Measurements from ENCODE around the gene SEC24B.
"Not testable (repeated sequence)": the region's sequence is repeated elsewhere in the genome, so short reads cannot be mapped to it uniquely, and the experiment has no call there.

Gene SEC24B

DNA sequence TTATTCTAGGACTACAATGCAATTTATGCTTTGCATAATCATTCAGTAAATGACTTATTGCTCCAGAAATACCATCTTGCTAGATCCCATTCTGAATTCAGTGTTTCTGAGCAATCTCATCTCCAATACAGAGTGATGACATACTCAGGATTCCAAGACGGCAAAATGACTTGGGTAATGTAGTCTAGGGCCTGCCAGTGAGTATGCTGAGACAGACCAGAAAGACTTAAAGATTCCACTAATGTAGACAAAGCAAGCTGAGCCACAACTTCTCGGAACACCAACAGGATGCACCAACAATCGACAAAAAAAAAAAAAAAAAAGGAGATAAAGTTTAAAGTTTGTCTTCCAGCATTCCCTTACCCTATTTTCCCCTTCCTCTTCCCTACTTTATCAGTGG lies 919 bp upstream of the SEC24B start:
- no peak for DNase-seq (ENCODE audit: low read depth in 2 of 2)

DNA sequence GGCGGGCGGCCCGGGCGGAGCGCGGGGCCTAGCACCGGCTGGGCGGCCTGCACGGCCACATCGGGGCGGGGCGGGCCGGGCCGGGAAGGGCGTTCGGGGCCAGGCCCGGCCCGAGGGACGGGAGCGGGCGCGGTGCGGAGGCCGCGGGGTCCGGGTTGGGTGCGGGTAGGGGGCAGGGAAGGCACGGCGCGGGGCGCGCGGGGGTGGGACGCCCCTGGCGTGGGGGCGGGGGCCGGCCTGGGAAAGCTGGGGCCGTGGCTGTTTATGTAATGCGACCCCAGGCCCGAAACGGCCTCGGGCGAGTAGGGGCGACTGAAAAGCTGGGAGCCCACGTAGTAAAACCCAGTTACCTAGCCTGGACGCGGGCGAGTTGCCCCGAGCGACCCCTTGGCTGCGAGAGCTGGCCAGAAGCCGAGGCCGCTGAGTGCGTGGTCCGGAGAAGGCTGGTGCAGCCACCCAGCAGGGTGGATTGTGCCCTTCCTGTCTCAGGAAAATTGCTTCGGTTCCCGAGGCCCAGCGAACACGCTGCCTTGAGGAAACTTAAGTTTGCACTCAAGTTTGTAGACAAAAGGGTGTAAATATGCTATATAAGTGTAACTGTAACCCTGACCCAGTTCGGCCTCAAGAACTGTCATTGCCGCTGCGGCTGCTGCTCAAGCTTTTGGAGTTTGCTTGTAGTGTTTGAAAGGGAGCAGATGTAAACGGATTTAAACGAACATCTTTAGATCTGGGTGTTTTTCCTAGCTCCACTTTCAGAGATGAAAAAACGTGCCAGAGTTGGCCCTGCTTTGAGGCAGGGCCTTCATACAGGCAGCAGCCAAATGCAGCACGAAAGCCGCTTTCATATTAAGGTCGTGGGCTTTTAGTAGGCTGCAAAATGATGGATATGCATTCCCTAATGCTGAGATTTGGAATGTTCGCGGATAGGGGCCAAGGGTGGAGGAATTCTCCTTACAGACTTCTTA lies 674 bp downstream of the SEC24B start:
- no peak for DNase-seq (ENCODE audit: low read depth in 2 of 2)

DNA sequence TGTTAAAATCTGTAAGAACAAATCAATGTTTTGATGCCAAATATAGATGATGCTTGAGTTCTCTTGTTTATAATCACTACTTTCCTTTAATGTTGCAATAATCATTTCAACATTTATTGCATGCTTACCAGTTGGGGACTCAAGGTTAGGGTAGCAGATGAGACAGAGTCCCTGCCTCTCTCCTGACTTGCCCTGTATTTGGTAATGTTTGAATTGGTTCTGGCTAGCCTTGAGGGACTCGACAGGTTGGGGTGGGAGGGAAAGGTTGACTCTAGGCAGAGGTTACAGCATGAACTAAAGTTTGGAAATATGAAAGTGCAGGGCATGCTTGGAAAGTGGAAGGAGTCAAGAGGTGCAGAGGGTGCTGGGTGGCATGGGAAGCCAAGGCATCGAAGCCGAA lies 2.0 kb downstream of the SEC24B start:
- no peak for DNase-seq (ENCODE audit: low read depth in 2 of 2)

DNA sequence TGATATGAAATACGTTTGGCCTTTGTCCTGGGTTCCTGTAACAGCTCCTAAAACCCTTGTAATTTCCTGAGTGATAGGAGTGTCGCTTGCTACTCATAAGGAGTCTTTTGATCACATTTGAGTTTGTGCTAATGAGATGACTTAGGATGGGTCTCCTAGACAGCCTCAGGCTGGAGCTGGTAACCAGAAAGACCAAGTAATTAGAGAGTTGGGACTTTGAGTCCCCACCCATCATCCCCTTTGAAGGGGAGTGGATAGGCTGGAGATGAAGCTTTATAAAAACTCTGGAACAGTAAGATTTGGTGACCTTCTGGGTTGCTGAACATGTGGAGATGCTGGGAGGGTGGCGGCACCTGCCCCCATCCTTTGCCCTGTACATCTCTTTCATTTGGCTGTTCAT lies 2.9 kb downstream of the SEC24B start:
- no peak for DNase-seq (ENCODE audit: low read depth in 2 of 2)

DNA sequence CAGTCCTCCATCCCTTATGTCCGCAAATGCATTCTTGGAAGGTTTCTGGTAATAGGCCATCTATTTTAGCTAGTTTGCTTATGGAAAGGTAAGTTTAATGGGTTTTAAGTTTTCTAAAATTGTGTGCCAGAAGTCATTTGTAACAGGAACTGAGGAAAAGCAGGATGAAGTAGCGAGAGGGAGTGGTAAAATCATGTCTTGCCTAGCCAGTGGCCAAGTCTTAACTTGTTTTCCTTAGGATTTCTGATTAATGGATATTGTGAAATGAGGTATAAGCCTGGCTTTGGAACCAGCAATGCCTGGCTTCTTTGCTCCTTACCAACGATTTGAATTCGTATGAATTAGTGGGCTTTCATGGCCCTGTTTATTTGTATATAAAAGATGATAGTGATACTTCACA lies 7.3 kb downstream of the SEC24B start:
- DNase-seq (ENCODE audit: low read depth in 2 of 2) = no peak

DNA sequence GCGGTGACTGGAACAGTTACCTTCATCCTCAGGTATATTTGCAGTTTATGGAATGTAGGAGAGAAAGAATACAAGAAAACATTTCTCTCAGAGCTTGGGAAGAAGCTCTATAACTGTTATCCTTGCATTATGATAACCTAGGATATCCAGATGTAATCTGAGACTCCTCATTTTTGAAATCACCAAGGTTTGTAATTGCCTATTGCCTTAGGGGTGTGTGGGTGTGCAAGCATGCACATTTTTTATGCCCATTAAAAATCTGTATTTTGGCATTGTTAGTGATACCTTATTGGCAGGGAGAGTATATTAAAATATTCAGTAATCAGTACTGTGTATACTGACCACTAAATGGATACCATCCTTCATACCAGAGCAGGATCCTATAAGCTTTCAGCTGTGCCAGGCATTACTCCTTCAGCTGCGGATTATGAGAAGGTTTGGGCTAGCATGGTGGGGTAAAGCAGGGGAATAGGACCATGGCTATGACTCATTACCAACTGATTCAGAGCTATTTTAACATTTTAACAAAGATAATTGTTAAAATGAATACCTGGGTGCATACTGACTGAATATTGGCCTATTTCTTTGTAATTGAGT lies 8.3 kb downstream of the SEC24B start:
- no peak for DNase-seq (ENCODE audit: low read depth in 2 of 2)

DNA sequence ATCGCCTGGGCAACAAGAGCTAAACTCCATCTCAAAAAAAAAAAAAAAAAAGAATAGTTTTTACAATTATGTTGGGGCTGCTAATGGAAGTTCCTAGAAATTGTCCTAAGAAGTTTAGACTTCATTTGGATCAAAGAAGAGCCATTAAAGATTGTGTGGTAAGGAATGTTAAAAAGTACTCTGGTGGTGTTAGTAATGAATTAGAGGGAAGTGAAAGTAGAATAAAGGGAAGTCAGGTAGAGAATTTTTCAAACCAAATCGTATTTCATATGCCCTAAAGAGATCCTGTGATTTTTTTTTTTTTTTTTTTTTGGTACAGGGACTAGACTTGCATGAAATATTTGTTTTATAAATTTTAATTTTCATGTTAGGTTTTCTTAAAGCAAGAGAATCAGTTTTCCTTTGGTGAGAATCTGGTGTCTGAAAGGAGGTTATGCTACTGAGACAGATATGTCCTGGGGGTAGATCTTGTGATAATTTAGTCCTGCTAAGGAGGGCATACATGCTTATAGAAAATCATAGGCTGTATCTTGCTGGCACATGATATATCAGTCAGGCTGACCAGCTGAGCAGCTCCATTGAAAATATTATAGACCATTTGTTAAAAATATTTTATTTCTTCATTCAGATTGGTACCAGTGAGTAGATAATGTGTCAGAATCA lies 10.7 kb downstream of the SEC24B start:
- DNase-seq (ENCODE audit: low read depth in 2 of 2) = no peak

DNA sequence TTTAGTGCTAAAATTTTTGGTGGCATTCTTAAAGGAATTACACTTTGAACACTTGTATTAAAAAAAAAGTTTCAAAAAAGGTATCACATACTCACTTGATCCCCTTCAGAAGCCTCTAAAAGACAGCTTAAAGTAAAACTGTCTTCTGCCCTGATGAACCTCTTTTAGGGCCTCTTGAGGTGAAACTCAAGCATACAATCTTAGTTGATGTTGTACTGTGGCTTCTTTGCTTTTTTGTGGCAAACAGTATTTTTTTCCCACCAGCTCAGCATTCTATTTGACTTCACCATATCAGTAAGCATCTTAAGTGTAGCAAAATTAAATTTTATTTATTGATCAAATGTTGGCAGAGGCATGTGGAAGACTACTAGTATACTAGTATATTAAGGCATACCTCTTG lies 13.7 kb downstream of the SEC24B start:
- DNase-seq (ENCODE audit: low read depth in 2 of 2) = no peak

DNA sequence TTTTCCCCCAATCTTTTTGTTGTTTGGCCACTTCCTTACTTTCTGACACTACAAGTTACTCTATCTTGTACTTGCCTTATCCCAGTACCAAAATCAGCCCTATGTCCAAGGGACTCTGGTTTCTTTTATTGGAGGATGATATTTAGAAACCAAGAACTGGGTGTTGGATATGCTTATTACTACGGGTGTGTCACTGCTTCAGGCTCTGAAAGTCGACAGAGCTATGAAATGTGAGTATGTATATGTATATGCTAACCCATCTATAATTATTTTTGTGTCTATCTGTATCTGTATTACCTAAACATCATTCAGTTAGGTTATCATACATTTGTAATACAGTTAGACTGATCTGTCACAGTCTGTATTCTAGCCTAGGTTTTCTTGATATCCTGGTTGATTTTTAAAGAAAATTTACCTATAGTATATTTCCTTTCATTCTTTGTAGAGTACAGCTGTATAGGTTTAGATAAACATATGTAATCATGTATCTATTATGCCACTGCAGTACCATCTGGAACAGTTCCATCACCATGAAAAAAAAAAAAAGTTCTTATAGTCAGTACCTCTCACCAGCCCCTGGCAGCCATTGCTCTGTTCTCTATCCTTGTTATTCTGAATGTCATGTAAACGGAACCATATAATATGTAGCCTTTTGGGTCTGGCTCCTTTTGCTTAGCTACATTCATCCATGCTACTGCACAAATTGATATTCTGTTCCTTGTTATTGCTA lies 18.1 kb downstream of the SEC24B start:
- no peak for DNase-seq (ENCODE audit: low read depth in 2 of 2)

DNA sequence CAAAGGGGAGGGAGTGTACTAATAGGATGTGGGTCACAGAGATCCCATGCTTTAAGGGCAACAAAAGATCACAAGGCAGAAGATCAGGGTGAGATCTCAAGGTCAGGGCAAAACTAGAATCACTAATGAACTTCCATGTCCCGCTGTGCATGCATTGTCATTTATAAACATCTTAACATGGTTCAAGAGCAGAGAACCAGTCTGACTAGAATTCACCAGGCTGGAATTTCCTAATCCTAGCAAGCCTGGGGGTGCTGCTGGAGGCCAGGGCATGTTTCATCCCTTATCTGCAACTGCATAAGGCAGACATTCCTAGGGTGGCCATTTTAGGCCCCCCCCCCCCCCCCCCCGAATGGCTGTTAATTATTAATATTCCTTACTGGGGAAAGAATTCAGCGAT lies 19.5 kb downstream of the SEC24B start:
- DNase-seq (ENCODE audit: low read depth in 2 of 2) = not testable (repeated sequence)

DNA sequence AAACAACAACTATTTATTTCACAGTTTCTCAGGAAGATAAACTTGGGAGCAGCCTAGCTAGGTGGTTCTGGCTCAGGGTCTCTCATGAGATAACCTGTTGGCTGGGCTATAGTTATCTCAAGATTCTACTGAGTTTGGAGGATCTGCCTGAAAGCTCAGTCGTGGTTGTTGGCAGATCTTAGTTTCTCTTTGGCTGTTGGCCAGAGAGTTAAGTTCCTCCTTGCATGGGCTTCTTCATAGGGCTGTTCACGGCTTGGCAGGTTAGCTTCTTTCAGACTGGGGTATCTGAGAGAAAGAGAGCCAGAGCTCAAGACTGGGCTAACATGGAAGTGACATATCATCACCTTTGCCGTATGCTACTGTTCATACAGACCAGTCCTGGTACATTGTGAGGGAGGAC lies 28.7 kb downstream of the SEC24B start:
- no peak for DNase-seq (ENCODE audit: low read depth in 2 of 2)

DNA sequence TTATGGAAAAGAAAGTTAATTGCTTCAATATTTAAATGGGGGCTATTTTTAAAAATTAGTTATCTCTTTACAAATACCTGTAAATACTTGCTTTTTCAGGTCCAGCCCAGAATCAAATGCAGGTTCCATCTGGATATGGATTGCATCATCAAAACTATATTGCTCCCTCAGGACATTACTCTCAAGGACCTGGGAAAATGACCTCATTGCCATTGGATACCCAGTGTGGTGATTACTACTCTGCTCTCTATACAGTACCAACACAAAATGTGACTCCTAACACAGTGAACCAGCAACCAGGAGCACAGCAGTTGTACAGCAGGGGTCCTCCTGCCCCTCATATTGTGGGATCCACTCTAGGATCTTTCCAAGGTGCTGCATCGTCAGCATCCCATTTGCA lies 29.2 kb downstream of the SEC24B start:
- no peak for DNase-seq (ENCODE audit: low read depth in 2 of 2)

DNA sequence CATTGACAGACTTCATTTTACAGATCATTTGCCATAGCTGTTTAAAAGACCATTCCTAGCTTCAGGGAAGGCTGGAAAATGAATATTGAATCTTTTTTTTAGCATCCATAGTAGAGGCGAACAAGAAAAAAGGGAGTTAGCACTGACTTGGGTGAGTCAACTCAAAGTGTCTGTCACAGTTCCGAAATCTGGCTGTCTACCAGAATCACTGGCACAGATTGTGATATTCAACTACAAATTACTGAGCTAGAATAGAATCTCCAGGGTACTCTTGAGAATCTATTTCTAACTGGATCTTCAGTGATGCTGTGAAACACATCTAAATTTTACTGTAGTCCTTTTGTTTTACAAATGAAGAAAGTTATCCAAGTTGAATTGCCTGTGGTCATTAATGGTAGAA lies 31.5 kb downstream of the SEC24B start:
- DNase-seq (ENCODE audit: low read depth in 2 of 2) = no peak

DNA sequence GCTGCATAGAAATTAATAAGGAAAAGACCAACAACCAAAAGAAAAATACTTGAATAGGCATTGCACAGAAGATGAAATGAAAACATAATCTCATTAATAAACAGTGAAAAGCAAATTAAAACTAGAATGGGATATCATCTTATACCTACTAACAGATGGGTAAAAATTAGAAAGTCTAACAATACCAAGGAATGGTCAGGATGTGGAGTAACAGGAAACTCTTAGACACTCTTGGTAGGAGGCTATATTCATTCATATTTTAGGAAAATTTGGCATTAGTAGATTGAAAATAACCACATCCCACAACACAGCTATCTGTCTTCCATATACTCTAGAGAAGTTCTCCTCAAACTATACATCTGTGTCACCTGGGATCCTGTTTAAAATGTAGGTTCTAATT lies 36.3 kb downstream of the SEC24B start:
- no peak for DNase-seq (ENCODE audit: low read depth in 2 of 2)

DNA sequence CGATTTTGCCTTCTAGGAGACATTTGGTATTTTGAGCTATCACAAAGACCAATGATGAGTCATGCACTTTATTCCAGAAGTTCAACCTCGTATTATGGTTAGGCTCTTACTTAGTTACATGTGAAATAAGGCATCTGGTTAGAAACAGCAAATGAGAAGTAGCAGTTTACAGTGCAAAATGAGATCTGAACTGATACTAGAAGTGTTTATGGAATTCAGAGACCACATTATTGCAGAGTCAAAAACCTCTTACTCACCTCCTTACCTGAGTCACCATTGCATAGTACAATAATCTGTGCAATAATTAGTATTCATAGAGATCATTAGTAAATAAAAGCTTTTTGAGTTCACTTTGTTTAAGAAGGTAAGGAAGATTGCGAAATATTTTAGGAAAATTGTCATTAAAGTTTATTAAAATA lies 38.7 kb downstream of the SEC24B start:
- DNase-seq (ENCODE audit: low read depth in 2 of 2) = no peak

DNA sequence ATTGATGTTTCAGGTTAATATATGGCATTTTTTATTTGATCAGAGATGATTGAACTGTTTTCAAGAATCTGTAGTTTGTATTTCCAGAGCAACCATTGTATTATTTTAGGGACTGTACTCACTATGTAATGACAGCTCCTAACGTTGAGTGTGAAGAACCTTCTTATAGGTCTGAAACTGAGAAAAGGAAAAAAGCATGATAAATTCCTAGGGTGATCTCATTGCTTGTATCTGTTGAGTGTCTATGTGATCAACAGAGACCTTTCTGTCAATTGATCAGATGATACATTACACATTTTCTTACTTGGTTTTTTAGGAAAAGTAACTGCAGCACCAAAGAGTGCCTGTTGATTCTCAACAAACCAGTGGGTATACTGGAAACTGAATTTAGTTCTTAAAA lies 40.2 kb downstream of the SEC24B start:
- DNase-seq (ENCODE audit: low read depth in 2 of 2) = no peak

DNA sequence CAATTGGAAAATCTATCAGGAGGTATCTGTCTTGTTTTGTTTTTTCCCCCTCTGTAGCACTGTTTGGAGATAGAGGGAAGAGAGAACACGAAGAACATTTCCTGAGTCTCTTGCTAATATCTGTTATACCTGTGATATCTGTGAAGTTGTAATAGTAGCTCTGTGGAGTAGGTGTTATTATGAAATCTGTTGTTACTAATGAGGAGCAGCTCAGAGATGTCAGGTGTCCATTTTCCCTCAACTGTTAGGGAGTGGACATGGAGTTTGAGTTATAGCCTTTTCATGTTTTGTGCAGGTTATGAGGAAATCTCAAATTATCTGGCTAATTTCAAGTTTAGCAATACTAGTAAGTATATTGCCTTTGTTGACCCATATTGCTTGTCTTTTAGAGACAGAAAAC lies 52.4 kb downstream of the SEC24B start:
- no peak for DNase-seq (ENCODE audit: low read depth in 2 of 2)

DNA sequence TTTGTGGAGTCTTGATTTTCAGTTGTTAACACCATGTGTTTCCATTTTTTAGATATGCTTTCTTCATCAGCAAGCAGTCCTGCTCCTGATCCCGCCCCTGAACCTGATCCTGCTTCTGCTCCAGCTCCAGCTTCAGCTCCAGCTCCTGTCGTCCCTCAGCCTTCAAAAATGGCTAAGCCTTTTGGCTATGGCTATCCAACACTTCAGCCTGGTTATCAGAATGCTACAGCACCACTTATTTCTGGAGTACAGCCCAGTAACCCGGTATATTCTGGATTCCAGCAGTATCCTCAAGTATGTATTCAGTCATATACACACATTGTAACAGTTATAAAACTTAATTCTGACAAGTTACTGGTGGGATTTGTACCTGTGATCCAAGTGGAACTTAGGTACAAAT lies 60.9 kb downstream of the SEC24B start:
- no peak for DNase-seq (ENCODE audit: low read depth in 2 of 2)

DNA sequence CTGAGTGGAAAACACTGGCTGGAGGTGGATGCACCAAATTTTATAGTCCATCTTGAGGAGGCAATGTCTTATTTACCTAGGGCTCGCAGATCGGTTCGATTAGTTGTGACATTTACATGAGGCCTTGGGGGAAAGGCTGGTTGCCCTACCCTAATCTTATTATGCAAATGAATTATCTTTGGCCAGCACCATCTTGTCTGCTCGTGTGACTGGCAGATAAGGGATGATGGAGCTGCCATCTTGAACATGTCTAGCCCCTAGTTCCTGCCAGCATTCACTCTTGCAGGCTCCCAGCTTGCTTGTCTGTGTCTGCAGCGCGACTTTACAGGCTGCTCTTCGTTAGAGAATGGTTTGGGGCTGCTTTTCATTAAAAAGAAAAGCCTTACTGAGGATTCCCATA lies 61.9 kb downstream of the SEC24B start:
- DNase-seq (ENCODE audit: low read depth in 2 of 2) = no peak

DNA sequence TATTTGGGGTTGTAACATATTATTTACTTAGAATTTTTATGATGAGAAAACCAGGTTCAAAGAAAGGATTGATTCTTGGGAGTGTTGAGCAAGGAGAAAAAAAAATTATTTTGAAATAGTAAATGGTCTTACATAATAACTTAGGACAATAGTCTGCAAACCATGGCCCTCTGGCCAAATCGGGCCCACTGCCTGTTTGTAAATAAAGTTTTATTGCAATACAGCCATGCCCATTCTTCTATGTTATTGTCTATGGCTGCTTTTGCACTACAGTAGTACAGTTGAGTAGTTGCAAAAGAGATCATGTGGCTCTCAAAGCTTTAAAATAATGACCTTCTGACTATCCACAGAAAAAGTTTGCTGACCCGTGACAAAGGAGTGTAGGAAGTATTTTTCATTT lies 63.3 kb downstream of the SEC24B start:
- DNase-seq (ENCODE audit: low read depth in 2 of 2) = no peak

DNA sequence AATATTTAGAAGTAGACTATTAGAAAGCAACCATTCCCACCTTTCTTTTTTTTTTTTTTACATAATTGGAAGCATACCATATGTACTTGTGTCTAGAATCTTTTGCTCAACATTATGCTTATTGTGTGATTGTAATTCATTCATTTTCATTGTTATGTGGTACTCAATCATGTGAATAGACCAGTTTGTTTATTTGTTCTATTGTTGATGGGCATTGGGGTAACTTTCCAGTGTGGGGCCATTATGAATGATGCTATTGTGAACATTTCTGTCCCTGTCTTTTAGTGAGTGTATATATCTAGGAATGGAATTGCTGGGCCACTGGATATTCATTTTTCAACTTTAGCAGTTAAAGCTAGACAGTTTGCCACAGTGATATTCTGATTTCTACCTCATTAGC lies 63.9 kb downstream of the SEC24B start:
- DNase-seq (ENCODE audit: low read depth in 2 of 2) = no peak

DNA sequence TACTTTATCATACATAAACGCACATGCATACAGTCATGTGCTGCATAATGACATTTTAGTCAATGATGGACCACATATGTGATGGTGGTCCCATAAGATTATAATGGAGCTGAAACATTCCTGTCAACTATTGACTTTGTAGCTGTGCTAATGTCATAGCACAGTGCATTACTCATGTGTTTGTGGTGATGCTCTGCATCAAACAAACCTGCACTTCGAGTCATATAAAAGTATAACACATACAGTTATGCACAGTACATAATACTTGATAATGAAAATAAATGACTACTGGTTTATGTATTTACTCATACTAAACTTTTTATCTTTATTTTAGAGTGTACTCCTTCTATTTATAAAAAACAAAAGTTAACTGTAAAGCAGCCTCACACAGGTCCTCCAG lies 65.9 kb downstream of the SEC24B start:
- DNase-seq (ENCODE audit: low read depth in 2 of 2) = no peak

Measured in stimulated activated CD4-positive, alpha-beta T cell treated with anti-CD3 and anti-CD28 coated beads, Interleukin-1b, Interleukin-23, amount 100 ng/mL, for 4 hours (primary cell).